Activated T-cell treated with anti-CD3 and anti-CD28 coated beads, Interleukin-2, amount 50 U/mL, for 24 hours (primary cell): ENCODE results near the gene VAPB.

ENCODE experiments used
- DNase-seq: peaks from one replicate; pipeline ENCODE4 v3.0.0-alpha.2; 2020
- H3K27ac Mint-ChIP-seq: 2 replicates; pipeline ENCODE4 v1.8.0; 2020; ENCODE audit warnings: mild to moderate bottlenecking, mixed read lengths
- H3K27me3 Mint-ChIP-seq: 2 replicates; pipeline ENCODE4 v1.8.0; 2020; ENCODE audit warnings: mixed read lengths
- H3K36me3 Mint-ChIP-seq: 2 replicates; pipeline ENCODE4 v1.8.0; 2020; ENCODE audit warnings: low read depth, mixed read lengths
- H3K4me1 Mint-ChIP-seq: 2 replicates; pipeline ENCODE4 v1.8.0; 2020; ENCODE audit warnings: low read depth, mixed read lengths
- H3K4me3 Mint-ChIP-seq: 2 replicates; pipeline ENCODE4 v1.8.0; 2020; ENCODE audit warnings: mild to moderate bottlenecking, moderate library complexity, mixed read lengths
- H3K9me3 Mint-ChIP-seq: 2 replicates; pipeline ENCODE4 v1.8.0; 2020; ENCODE audit warnings: mixed read lengths

Gene VAPB

GRCh38 chr20:58431134-58431533, 42.1 kb downstream of the VAPB start:
- DNase-seq: no peak
- H3K27ac Mint-ChIP-seq: no peak overlapping the region
- H3K9me3 Mint-ChIP-seq: no peaks in the 10 kb centered on the region
- H3K4me1 Mint-ChIP-seq: peaks cover 39% of the 10 kb centered on the region
- H3K4me3 Mint-ChIP-seq: no peak overlapping the region
- H3K36me3 Mint-ChIP-seq: peaks cover 51% of the 10 kb centered on the region
- no peaks in the 10 kb centered on the region for H3K27me3 Mint-ChIP-seq

- Mint-ChIP-seq H3K4me3 (no peak overlapping the region), H3K36me3 (peaks cover 60% of the 10 kb centered on the region), H3K4me1 (peaks cover 45% of the 10 kb centered on the region), H3K9me3 (no peaks in the 10 kb centered on the region), H3K27me3 (no peaks in the 10 kb centered on the region), H3K27ac (peak overlapping the region; percentile 47)
- no peak for DNase-seq
These were observed 43.3 kb downstream of the VAPB start for GRCh38 chr20:58432186-58432954.

GRCh38 chr20:58433029-58433647, 44.1 kb downstream of the VAPB start:
- H3K27me3 Mint-ChIP-seq: no peaks in the 10 kb centered on the region
- peak overlapping the region; percentile 47 for H3K27ac Mint-ChIP-seq
- peaks cover 51% of the 10 kb centered on the region for H3K4me1 Mint-ChIP-seq
- peaks cover 67% of the 10 kb centered on the region for H3K36me3 Mint-ChIP-seq
- DNase-seq: no peak
- no peak overlapping the region for H3K4me3 Mint-ChIP-seq
- H3K9me3 Mint-ChIP-seq: no peaks in the 10 kb centered on the region

GRCh38 chr20:58433759-58434158, 44.7 kb downstream of the VAPB start:
- Mint-ChIP-seq H3K27ac (no peak overlapping the region), H3K4me1 (peaks cover 54% of the 10 kb centered on the region), H3K36me3 (peaks cover 73% of the 10 kb centered on the region)

GRCh38 chr20:58434326-58434725, 45.3 kb downstream of the VAPB start:
- Mint-ChIP-seq H3K9me3 (no peaks in the 10 kb centered on the region), H3K27me3 (no peaks in the 10 kb centered on the region), H3K27ac (no peak overlapping the region), H3K4me1 (peaks cover 54% of the 10 kb centered on the region), H3K4me3 (no peak overlapping the region), H3K36me3 (peaks cover 78% of the 10 kb centered on the region)
- DNase-seq: no peak

More at GRCh38 chr20:58433759-58434158, 44.7 kb downstream of the VAPB start:
- Mint-ChIP-seq H3K9me3 (no peaks in the 10 kb centered on the region), H3K27me3 (no peaks in the 10 kb centered on the region), H3K4me3 (no peak overlapping the region)
- DNase-seq: no peak

- no peaks in the 10 kb centered on the region for H3K27me3 Mint-ChIP-seq
- no peaks in the 10 kb centered on the region for H3K9me3 Mint-ChIP-seq
- H3K4me3 Mint-ChIP-seq: no peak overlapping the region
- H3K36me3 Mint-ChIP-seq: peaks cover 88% of the 10 kb centered on the region
- H3K4me1 Mint-ChIP-seq: peaks cover 57% of the 10 kb centered on the region
- H3K27ac Mint-ChIP-seq: peak overlapping the region; percentile 11
- no peak for DNase-seq
These were observed 46.2 kb downstream of the VAPB start for GRCh38 chr20:58435237-58435636.

- peaks cover 92% of the 10 kb centered on the region for H3K36me3 Mint-ChIP-seq
- peaks cover 57% of the 10 kb centered on the region for H3K4me1 Mint-ChIP-seq
- H3K9me3 Mint-ChIP-seq: no peaks in the 10 kb centered on the region
- no peaks in the 10 kb centered on the region for H3K27me3 Mint-ChIP-seq
- H3K27ac Mint-ChIP-seq: peak overlapping the region; percentile 22
- no peak for DNase-seq
- H3K4me3 Mint-ChIP-seq: no peak overlapping the region
These were observed 48.0 kb downstream of the VAPB start for GRCh38 chr20:58436868-58437645.

GRCh38 chr20:58438970-58439808, 50.2 kb downstream of the VAPB start:
- Mint-ChIP-seq H3K36me3 (peaks cover 92% of the 10 kb centered on the region), H3K4me1 (peaks cover 40% of the 10 kb centered on the region), H3K27ac (peak overlapping the region; percentile 63), H3K4me3 (no peak overlapping the region), H3K9me3 (no peaks in the 10 kb centered on the region), H3K27me3 (no peaks in the 10 kb centered on the region)
- no peak for DNase-seq

GRCh38 chr20:58440021-58440767, 51.2 kb downstream of the VAPB start:
- Mint-ChIP-seq H3K4me3 (no peak overlapping the region), H3K27ac (peak overlapping the region; percentile 63), H3K27me3 (no peaks in the 10 kb centered on the region), H3K4me1 (peaks cover 40% of the 10 kb centered on the region), H3K36me3 (peaks cover 92% of the 10 kb centered on the region), H3K9me3 (no peaks in the 10 kb centered on the region)
- DNase-seq: no peak

GRCh38 chr20:58441723-58442122, 52.7 kb downstream of the VAPB start:
- Mint-ChIP-seq H3K27me3 (no peaks in the 10 kb centered on the region), H3K36me3 (peaks cover 95% of the 10 kb centered on the region), H3K9me3 (no peaks in the 10 kb centered on the region), H3K4me3 (no peak overlapping the region), H3K4me1 (peaks cover 31% of the 10 kb centered on the region), H3K27ac (peak overlapping the region; percentile 75)
- no peak for DNase-seq

GRCh38 chr20:58444746-58445255, 55.8 kb downstream of the VAPB start:
- Mint-ChIP-seq H3K4me3 (no peak overlapping the region), H3K36me3 (peaks cover 97% of the 10 kb centered on the region), H3K27ac (peak overlapping the region; percentile 45), H3K4me1 (peaks cover 10% of the 10 kb centered on the region), H3K27me3 (no peaks in the 10 kb centered on the region), H3K9me3 (no peaks in the 10 kb centered on the region)
- DNase-seq: no peak

GRCh38 chr20:58446264-58446959, 57.4 kb downstream of the VAPB start:
- peaks cover 7% of the 10 kb centered on the region for H3K4me1 Mint-ChIP-seq
- peaks cover 96% of the 10 kb centered on the region for H3K36me3 Mint-ChIP-seq
- H3K27ac Mint-ChIP-seq: peak overlapping the region; percentile 36

GRCh38 chr20:58446960-58447265, 57.9 kb downstream of the VAPB start:
- Mint-ChIP-seq H3K4me1 (peaks cover 2% of the 10 kb centered on the region), H3K27ac (no peak overlapping the region), H3K9me3 (no peaks in the 10 kb centered on the region), H3K36me3 (peaks cover 96% of the 10 kb centered on the region), H3K27me3 (no peaks in the 10 kb centered on the region), H3K4me3 (no peak overlapping the region)
- no peak for DNase-seq

More at GRCh38 chr20:58446264-58446959, 57.4 kb downstream of the VAPB start:
- Mint-ChIP-seq H3K27me3 (no peaks in the 10 kb centered on the region), H3K4me3 (no peak overlapping the region), H3K9me3 (no peaks in the 10 kb centered on the region)
- DNase-seq: no peak
